ENCODE data around the gene G6PD. TPM values are rescaled to one million over a fixed set of nuclear protein-coding genes. Genes with fewer than 3 reads are reported as not detected.

The G6PD gene
- polyA plus RNA-seq, 12 donors: 8.5 to 41.0 (median 11.9) TPM; not detected in 1

- DNase-seq: no peak
These were observed 58.9 kb downstream of the G6PD start for GRCh38 chrX:154487518-154488290.

GRCh38 chrX:154486396-154487207 lies 60.0 kb downstream of the G6PD start, which contains the start of gene UBL4A:
UBL4A (minus strand) TSS chrX:154486615; CDS start chrX:154486584, 31 bp downstream.
- no peak for DNase-seq

DNA sequence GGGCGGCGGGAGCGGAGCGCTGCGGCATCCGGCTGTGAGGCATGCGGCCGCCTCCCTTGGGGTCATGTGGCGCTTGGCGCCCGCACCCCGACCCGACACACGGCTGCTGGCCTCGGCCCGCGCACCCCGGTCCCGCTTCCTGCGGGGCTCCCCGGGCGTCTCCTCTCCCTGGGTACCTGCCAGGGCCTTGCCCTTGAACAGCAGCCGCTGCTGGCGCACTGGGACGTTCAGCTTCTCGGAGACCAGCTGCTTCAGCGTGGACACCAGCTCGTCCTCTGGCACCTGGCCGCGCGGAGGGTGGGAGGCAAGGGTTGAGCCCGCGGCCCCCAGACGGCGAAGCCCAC lies 60.6 kb downstream of the G6PD start:
- no peak for DNase-seq

GRCh38 chrX:154485150-154486051 lies 61.2 kb downstream of the G6PD start:
- DNase-seq: no peak

DNA sequence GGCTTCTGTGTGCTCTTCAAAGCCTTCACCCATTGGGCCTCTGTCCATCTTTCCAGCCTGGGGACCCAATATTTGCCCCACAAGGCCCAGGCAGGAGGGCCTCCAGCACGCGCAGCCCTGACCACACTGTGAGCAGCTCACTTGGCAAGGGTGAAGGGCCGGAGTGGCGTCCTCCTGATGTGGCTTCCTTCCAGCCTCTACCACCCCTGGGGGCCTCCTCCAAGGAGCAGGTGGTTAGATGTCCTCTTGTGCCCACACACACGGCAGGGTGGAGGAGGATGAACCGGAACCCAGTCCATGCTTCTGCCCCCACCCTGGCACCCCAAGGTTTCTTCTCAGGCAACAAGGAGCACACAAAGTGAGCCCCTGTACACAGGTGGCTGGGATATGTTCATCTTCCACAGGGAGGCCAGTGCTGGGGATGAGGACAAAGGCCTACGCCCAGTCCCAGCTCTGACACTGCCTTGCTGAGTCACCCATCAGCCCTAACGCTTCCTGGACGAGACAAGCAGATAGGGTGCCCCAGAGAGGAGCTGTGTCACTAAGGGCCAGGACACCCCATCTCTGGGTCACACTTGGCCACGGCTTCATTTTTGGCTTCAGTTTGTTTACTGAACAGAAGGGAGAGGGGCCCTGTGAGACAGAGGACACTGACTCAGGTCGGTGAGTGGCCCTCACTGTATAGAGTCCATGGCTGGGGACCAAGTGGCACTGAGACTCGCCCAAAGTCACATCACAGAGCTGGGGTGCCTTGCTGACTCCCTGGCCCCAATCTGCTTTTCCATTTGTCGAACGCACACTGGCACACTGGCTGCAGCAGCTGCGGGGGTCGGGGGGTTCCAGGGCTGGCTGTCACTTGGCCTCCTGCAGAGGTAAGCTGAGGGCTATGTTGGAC lies 62.1 kb downstream of the G6PD start:
- DNase-seq: no peak

- DNase-seq: no peak
These were observed 63.3 kb downstream of the G6PD start for GRCh38 chrX:154483325-154483724.

- no peak for DNase-seq
These were observed 63.9 kb downstream of the G6PD start for GRCh38 chrX:154482786-154483185.

GRCh38 chrX:154481911-154482601 lies 64.6 kb downstream of the G6PD start:
- no peak for DNase-seq

Other genes starting within 250 kb of the G6PD start
- gene FLNA, start 172.2 kb downstream of the G6PD start, polyA plus RNA-seq (ENCODE audit: insufficient read length in 12 of 12): 100 to 1,000 TPM in 11 of 12 donors, 10 to 100 TPM in 1; 54.4 to 509 (median 215) TPM
- 100 to 1,000 TPM in 1 of 12 donors, 10 to 100 TPM in 10, not detected in 1; 36.2 to 121 (median 46.3) TPM for gene EMD, start 167.6 kb downstream of the G6PD start, polyA plus RNA-seq (ENCODE audit: insufficient read length in 12 of 12)
- gene RPL10, start 148.5 kb downstream of the G6PD start, polyA plus RNA-seq (ENCODE audit: insufficient read length in 12 of 12): 1,000 to 10,000 TPM; 1,129 to 5,997 (median 5,399) TPM
- gene DNASE1L1, start 137.6 kb downstream of the G6PD start, polyA plus RNA-seq (ENCODE audit: insufficient read length in 12 of 12): 10 to 100 TPM in 11 of 12 donors, not detected in 1; 14.4 to 51.4 (median 34.6) TPM
- gene TAFAZZIN, start 135.3 kb downstream of the G6PD start, polyA plus RNA-seq (ENCODE audit: insufficient read length in 12 of 12): 10 to 100 TPM in 11 of 12 donors, not detected in 1; 20.0 to 36.3 (median 25.5) TPM
- gene ATP6AP1, start 118.2 kb downstream of the G6PD start, polyA plus RNA-seq (ENCODE audit: insufficient read length in 12 of 12): 10 to 100 TPM in 11 of 12 donors, not detected in 1; 53.5 to 75.1 (median 59.0) TPM
- 100 to 1,000 TPM in 2 of 12 donors, 10 to 100 TPM in 9, not detected in 1; 70.4 to 137 (median 83.8) TPM for gene GDI1, start 109.7 kb downstream of the G6PD start, polyA plus RNA-seq (ENCODE audit: insufficient read length in 12 of 12)
- gene FAM50A, start 102.7 kb downstream of the G6PD start, polyA plus RNA-seq (ENCODE audit: insufficient read length in 12 of 12): 10 to 100 TPM in 11 of 12 donors, not detected in 1; 47.6 to 88.9 (median 54.2) TPM
- gene PLXNA3, start 88.6 kb downstream of the G6PD start, polyA plus RNA-seq (ENCODE audit: insufficient read length in 12 of 12): 10 to 100 TPM in 10 of 12 donors, 1 to 10 TPM in 1, not detected in 1; 6.7 to 67.7 (median 38.3) TPM
- 10 to 100 TPM in 7 of 12 donors, 1 to 10 TPM in 4, not detected in 1; 6.6 to 21.3 (median 10.2) TPM for gene LAGE3, start 67.6 kb downstream of the G6PD start, polyA plus RNA-seq (ENCODE audit: insufficient read length in 12 of 12)
- gene UBL4A, start 60.2 kb downstream of the G6PD start, polyA plus RNA-seq (ENCODE audit: insufficient read length in 12 of 12): 10 to 100 TPM in 11 of 12 donors, not detected in 1; 16.7 to 29.2 (median 21.2) TPM
- gene SLC10A3, start 56.2 kb downstream of the G6PD start, polyA plus RNA-seq (ENCODE audit: insufficient read length in 12 of 12): 10 to 100 TPM in 7 of 12 donors, 1 to 10 TPM in 4, not detected in 1; 9.6 to 20.6 (median 11.8) TPM
- gene FAM3A, start 30.6 kb downstream of the G6PD start, polyA plus RNA-seq (ENCODE audit: insufficient read length in 12 of 12): 10 to 100 TPM in 11 of 12 donors, not detected in 1; 19.6 to 87.7 (median 25.8) TPM
- 10 to 100 TPM in 10 of 12 donors, 1 to 10 TPM in 1, not detected in 1; 9.6 to 16.6 (median 12.3) TPM for gene IKBKG, start 774 bp upstream of the G6PD start, polyA plus RNA-seq (ENCODE audit: insufficient read length in 12 of 12)
- not detected for gene CTAG1A, start 38.3 kb upstream of the G6PD start, polyA plus RNA-seq (ENCODE audit: insufficient read length in 12 of 12)
- not detected for gene CTAG1B, start 72.4 kb upstream of the G6PD start, polyA plus RNA-seq (ENCODE audit: insufficient read length in 12 of 12)
- gene CTAG2, start 106.7 kb upstream of the G6PD start, polyA plus RNA-seq (ENCODE audit: insufficient read length in 12 of 12): not detected
- gene GAB3, start 204.2 kb upstream of the G6PD start, polyA plus RNA-seq (ENCODE audit: insufficient read length in 12 of 12): 10 to 100 TPM in 1 of 12 donors, 1 to 10 TPM in 10, not detected in 1; 3.9 to 17.1 (median 6.4) TPM
- gene DKC1, start 216.0 kb upstream of the G6PD start, polyA plus RNA-seq (ENCODE audit: insufficient read length in 12 of 12): 10 to 100 TPM in 11 of 12 donors, not detected in 1; 30.7 to 73.0 (median 39.4) TPM

All from muscle of arm (tissue), 12 donors.